ENCODE results near the gene ZNF785. TPM values are rescaled to one million over a fixed set of nuclear protein-coding genes. Genes with fewer than 3 reads are reported as not detected.

ZNF785 gene
- total and polyA plus RNA-seq, 2 of the 13 experiments (the other 11 are each of a cell fraction or from before 2014, with no cell fraction given): 0.01 TPM; not detected in 1

DNA sequence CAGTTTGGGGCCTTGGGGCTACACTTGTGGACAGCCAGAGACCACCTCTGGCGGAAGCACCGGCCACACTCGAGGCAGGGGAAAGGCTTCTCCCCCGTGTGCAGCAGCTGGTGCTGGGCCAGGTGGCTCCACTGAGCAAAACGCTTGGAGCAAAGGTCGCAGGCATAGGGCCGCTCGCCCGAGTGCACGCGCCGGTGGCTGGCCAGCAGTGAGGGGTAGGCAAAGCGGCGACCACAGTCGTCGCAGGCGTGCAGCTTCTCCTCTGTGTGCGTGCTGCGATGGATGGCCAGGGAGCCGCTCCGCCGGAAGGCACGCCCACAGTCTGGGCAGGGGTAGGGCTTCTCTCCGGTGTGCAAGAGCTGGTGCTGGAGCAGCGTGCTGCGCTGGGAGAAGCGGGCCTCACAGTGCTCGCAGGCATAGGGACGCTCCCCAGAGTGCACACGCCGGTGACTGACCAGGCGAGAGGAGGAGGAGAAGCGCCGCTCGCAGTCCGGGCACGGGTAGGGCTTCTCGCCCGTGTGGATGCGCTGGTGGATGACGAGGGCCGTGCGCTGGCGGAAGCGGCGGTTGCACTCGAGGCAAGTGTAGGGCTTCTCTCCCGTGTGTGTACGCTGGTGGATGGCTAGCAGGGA is 18.9 kb upstream of the ZNF785 start:
- Histone ChIP-seq H2AFZ (ENCODE audit: low read length) (no peak overlapping the region), H3K9me3 (ENCODE audit: low read length) (peaks cover 4% of the 10 kb centered on the region), H3K4me3 (replicated peaks in 1 of 3; ENCODE audit: insufficient read depth in 1 of 3, low read depth in 2 of 3, low read length in 3 of 3) (no peak overlapping the region), H3K27me3 (ENCODE audit: control insufficient read depth in 1 of 2, insufficient read depth in 2 of 2, low read length in 2 of 2) (no peaks in the 10 kb centered on the region; a peak in 1 of 5 replicates), H3K9ac (ENCODE audit: insufficient read depth, low read depth, low read length) (no peak overlapping the region), H3K4me1 (ENCODE audit: insufficient read depth, low read length) (peaks cover 34% of the 10 kb centered on the region), H3K79me2 (ENCODE audit: insufficient read depth, low read length) (peaks cover 11% of the 10 kb centered on the region), H3K4me2 (ENCODE audit: low read depth, low read length) (no peak overlapping the region), H3K36me3 (replicated peaks in 1 of 2; ENCODE audit: control insufficient read depth in 1 of 2, insufficient read depth in 2 of 2, low read length in 2 of 2) (peaks cover 20 to 42% of the 10 kb centered on the region in 2 experiments; a peak in 4 of 5 replicates), H3K27ac (ENCODE audit: extremely low read length, insufficient read depth, low read length) (peak overlapping the region; percentile 41), H4K20me1 (ENCODE audit: insufficient read depth, low read length) (no peaks in the 10 kb centered on the region)
- FAIRE-seq (no peak), ATAC-seq (peak; percentile 35), DNase-seq (ENCODE audit: low spot score) (no peak)
- intact Hi-C loops (cut with micrococcal nuclease; ENCODE audit: unreplicated experiment) (no loop called here), in situ Hi-C loops (cut with HindIII; ENCODE audit: extremely low pct_ligation_motif_present, low pct_unique_long_range_greater_than_20kb) (loop anchor here (10.0 kb wide), 1 partner anchor 170 kb away; the partner anchor contains the start of gene DCTPP1)
- 90% methylated on average over 49 of the region's 49 CpGs for WGBS (ENCODE audit: low lambda C conversion rate)
- ChIA-PET CTCF (ENCODE audit: low intra/inter-chr PET ratio, low total read pairs) (no interaction called here), POLR2A (interaction anchor here (0.6 to 1.5 kb wide), 4 partner anchors 11 to 37 kb away, joined by 3 read pairs; no protein-coding TSS in a partner anchor)
- BruUV-seq (replicated peaks): no TSS peak
- TF ChIP-seq, protein P1, sequence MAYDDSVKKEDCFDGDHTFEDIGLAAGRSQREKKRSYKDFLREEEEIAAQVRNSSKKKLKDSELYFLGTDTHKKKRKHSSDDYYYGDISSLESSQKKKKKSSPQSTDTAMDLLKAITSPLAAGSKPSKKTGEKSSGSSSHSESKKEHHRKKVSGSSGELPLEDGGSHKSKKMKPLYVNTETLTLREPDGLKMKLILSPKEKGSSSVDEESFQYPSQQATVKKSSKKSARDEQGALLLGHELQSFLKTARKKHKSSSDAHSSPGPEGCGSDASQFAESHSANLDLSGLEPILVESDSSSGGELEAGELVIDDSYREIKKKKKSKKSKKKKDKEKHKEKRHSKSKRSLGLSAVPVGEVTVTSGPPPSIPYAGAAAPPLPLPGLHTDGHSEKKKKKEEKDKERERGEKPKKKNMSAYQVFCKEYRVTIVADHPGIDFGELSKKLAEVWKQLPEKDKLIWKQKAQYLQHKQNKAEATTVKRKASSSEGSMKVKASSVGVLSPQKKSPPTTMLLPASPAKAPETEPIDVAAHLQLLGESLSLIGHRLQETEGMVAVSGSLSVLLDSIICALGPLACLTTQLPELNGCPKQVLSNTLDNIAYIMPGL (CRISPR knock-in tag; IDR thresholded peaks at IDR 0.05; ENCODE audit: borderline replicate concordance in 1 of 2, low read depth in 1 of 2): no peak
- TF ChIP-seq SMAD3 (CRISPR knock-in tag; IDR thresholded peaks at IDR 0.05): no peak
- no peak for TF ChIP-seq ZNF468 (CRISPR knock-in tag; IDR thresholded peaks at IDR 0.05)
- no peak for TF ChIP-seq ZBTB1 (CRISPR knock-in tag; IDR thresholded peaks at IDR 0.05; ENCODE audit: borderline replicate concordance)
- no peak for TF ChIP-seq ZMYM4 (CRISPR knock-in tag; IDR thresholded peaks at IDR 0.05)
- TF ChIP-seq ZNF317 (CRISPR knock-in tag; IDR thresholded peaks at IDR 0.05): no peak
- TF ChIP-seq TMF1 (CRISPR knock-in tag; IDR thresholded peaks at IDR 0.05; ENCODE audit: low read depth): no peak
- no peak for TF ChIP-seq SRY (CRISPR knock-in tag; IDR thresholded peaks at IDR 0.05)
- no peak for TF ChIP-seq PHF20 (CRISPR knock-in tag; IDR thresholded peaks at IDR 0.05)
- no peak for TF ChIP-seq ISL2 (CRISPR knock-in tag; IDR thresholded peaks at IDR 0.05)
- TF ChIP-seq, protein P2, sequence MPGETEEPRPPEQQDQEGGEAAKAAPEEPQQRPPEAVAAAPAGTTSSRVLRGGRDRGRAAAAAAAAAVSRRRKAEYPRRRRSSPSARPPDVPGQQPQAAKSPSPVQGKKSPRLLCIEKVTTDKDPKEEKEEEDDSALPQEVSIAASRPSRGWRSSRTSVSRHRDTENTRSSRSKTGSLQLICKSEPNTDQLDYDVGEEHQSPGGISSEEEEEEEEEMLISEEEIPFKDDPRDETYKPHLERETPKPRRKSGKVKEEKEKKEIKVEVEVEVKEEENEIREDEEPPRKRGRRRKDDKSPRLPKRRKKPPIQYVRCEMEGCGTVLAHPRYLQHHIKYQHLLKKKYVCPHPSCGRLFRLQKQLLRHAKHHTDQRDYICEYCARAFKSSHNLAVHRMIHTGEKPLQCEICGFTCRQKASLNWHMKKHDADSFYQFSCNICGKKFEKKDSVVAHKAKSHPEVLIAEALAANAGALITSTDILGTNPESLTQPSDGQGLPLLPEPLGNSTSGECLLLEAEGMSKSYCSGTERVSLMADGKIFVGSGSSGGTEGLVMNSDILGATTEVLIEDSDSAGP (CRISPR knock-in tag; IDR thresholded peaks at IDR 0.05; ENCODE audit: borderline replicate concordance): peak; percentile 50
- TF ChIP-seq, protein P3, sequence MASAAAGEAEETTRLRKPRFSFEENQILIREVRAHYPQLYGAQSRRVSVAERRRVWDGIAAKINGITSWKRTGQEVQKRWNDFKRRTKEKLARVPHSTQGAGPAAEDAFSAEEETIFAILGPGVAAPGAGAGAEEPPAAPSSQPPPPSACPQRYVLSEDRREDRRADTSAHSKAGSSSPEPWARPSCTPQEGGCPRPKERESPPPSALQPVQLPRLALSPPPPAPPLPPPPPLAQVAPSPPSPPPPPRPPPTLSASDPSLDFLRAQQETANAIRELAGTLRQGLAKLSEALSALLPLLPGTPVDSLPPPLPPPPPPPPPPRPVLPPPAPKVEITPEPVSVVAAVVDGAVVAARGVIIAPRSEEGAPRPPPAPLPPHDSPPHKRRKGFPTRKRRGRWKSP (CRISPR knock-in tag; IDR thresholded peaks at IDR 0.05): no peak
- no peak for TF ChIP-seq FOXM1 (CRISPR knock-in tag; IDR thresholded peaks at IDR 0.05)
- TF ChIP-seq, protein P4, sequence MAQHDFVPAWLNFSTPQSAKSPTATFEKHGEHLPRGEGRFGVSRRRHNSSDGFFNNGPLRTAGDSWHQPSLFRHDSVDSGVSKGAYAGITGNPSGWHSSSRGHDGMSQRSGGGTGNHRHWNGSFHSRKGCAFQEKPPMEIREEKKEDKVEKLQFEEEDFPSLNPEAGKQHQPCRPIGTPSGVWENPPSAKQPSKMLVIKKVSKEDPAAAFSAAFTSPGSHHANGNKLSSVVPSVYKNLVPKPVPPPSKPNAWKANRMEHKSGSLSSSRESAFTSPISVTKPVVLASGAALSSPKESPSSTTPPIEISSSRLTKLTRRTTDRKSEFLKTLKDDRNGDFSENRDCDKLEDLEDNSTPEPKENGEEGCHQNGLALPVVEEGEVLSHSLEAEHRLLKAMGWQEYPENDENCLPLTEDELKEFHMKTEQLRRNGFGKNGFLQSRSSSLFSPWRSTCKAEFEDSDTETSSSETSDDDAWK (CRISPR knock-in tag; IDR thresholded peaks at IDR 0.05): no peak
- TF ChIP-seq FOXK1 (CRISPR knock-in tag; IDR thresholded peaks at IDR 0.05; ENCODE audit: borderline replicate concordance, low read depth): no peak
- TF ChIP-seq RBFOX2 (IDR thresholded peaks at IDR 0.05; ENCODE audit: low read depth, low read length): peak; percentile 79
